Testis (tissue), 2 donors: ENCODE results near the gene STK35.

ENCODE experiments used
- POLR2A ChIP-seq: fragments of 450-650 bp; IDR thresholded peaks from one replicate; pipeline ENCODE4 v1.6.1; 2017; ENCODE audit warnings: antibody characterized with exemption, mild to moderate bottlenecking, moderate library complexity
- TF ChIP-seq, protein P1 (sequence below), 3 experiments: fragments of 450-650 bp in 2 of 3; fragments of 200-600 bp in 1 of 3; sonication (generic) in 1 of 3; IDR thresholded peaks; one replicate each; pipeline ENCODE4 v1.5.1; 2016 to 2019; ENCODE audit warnings: antibody characterized with exemption in 3 of 3, mild to moderate bottlenecking in 2 of 3, moderate library complexity in 1 of 3

DNA sequence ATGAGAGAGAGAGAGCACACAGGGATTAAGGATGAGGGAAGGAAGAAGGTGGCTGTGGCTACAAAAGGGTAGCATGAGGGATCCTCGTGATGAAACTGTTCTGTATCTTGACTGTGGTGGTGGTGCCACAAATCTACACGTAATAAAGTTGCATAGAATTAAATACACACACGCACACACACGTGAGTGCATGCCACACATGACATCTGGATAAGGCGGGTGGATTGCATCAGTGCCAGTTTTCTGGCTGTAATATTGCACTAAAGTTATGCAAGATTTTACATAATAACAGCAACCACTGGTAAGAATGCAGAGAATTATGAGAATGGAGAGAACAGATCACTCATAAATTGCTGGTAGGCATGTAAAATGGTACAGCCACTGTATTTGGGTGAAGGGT lies 16.9 kb upstream of the STK35 start:
- TF ChIP-seq, protein P1, sequence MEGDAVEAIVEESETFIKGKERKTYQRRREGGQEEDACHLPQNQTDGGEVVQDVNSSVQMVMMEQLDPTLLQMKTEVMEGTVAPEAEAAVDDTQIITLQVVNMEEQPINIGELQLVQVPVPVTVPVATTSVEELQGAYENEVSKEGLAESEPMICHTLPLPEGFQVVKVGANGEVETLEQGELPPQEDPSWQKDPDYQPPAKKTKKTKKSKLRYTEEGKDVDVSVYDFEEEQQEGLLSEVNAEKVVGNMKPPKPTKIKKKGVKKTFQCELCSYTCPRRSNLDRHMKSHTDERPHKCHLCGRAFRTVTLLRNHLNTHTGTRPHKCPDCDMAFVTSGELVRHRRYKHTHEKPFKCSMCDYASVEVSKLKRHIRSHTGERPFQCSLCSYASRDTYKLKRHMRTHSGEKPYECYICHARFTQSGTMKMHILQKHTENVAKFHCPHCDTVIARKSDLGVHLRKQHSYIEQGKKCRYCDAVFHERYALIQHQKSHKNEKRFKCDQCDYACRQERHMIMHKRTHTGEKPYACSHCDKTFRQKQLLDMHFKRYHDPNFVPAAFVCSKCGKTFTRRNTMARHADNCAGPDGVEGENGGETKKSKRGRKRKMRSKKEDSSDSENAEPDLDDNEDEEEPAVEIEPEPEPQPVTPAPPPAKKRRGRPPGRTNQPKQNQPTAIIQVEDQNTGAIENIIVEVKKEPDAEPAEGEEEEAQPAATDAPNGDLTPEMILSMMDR (IDR thresholded peaks at IDR 0.05): no peak
- no peak for TF ChIP-seq POLR2A
